Measurements from ENCODE around the gene PBX1.
"Not testable (repeated sequence)": the region's sequence is repeated elsewhere in the genome, so short reads cannot be mapped to it uniquely, and the experiment has no call there.

Gene PBX1

DNA sequence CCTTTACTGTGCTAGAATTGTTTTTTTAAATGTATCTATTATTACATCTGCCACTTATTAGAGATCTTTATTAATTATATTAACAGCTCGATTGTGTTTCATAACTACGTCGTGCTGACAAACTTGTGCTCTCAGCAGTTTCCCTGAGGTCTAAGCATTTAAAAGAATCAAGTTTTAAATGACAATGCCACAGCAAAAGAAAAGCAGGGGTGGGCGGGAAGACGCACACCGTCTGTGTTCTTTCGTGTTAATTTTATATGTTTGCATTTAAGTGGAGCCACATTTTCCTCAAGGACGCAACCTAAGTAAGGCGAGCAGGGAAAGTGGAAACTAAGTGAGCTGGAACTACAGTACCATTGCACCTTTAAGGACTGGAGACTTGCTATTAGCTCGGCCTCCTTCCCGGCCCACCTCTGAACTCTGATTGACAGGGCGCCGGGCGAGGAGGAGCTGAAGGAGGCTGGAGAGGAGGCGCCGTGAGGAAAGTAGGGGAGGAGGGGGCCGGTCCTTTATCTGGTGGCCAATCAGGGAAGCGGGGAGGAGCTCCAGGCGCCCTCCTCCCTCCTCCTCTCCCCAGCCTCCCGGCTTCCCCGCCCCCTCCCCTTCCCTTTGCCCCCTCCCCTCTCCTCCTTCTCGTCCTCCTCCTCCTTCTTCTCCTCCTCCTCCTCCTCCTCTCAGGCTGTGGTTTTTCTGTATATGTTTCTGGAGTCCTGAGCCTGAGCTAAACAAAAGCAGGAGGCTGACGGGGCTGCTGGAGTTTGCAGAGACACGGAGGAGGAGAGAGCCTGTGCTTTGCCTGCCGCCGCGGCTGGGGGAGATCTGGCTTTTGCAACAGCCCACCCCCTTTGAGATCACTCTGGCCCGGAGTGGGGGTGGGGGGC is at the start of gene PBX1:
TSS of gene PBX1 (plus strand) at position 724 of the 881 bp plus-strand sequence.
- DNase-seq (ENCODE audit: low spot score): peak; percentile 66

DNA sequence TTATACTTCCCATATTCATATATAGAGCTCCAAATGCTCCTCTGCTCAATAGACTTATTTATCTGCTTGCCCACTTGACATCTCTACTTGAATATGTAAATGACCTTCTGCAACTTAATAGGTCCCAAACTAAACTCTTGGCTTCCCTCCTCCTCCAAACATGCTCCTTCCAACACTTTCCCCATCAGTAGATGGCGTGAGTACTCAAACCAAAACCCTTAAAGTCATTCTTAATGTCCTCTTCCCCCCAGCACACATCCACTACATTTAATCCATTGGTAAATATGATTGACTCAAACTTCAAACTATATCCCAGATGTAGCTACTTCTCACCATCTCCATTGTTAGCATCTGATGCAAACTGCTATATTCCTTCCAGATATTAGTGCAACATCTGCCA is 48.5 kb upstream of the PBX1 start:
- no peak for DNase-seq (ENCODE audit: low spot score)

DNA sequence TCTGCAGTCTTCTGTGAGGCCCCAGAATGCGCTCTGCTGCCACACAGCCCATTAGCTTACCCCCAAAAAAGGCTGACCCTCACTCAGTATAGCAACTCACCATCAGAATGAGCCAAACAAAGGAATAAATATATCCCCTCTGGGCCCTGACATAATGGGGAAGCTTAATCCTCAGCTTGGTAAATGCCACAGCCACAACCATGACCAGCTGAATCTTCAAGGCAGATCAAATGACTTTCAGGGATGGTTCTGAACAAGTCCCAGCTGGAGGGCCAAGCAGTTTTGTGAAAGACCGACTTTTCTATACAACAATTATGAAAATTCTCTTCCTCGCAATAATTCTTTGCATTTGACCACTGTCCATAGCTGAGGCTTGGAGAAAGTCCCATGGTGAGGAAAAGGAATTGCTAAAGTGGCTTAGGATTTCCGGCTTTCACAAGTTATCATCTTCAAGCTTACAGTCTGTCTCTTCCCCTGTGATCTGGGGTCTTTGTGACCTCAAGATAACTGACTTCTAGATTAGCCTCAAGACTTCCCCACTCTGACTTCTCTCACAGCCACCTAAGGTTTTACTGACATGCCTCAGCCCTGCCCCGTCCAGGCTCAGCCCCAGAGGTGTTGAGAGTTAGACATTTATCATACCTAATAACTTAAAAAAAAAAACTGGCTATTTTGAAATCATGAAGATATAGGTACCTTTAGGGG is 47.8 kb upstream of the PBX1 start:
- DNase-seq (ENCODE audit: low spot score): no peak

DNA sequence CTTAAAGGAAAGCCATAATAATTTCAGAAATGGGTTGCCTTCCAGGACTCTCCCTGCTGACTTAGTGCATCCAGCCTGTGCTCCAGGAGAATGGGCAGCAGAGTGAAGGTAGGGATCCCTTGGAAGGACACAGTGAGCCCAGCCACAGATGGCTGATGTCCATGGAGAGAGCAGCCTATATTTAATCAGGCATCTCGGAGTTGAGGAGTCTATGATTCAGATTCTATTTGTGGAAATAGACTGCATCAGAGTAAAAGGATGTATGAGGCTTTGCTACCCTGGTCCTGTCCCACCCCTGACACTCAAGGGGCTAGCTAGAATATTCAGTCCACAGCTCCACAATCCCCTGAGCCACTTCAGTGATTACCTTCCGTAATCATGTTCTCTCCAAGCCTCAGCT is 43.8 kb upstream of the PBX1 start:
- DNase-seq (ENCODE audit: low spot score): no peak

DNA sequence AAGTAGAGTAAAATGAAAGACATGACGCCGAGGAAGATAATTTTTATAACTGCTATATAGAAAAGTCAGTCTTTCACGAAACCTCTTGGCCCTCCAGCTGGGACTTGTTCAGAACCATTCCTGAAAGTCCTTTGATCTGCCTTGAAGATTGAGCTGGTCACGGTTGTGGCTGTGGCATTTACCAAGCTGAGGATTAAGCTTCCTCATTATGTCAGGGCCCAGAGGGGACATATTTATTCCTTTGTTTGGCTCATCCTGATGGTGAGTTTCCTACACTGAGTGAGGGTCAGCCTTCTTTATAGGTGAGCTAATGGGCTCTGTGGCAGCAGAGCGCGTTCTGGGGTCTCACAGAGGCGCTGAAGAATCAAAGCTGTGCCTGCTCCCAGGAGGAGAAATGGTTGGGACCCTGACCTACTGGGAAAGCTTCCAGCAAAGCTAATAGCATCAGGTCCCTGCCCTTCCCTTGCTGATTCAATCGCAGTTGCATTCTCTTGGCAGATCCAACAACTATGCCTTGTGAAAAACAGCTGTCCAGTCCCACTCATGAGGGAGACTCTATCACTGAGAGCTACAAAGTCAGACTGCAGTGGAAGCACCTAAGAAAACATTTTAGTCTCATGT is 43.2 kb upstream of the PBX1 start:
- DNase-seq (ENCODE audit: low spot score): no peak

DNA sequence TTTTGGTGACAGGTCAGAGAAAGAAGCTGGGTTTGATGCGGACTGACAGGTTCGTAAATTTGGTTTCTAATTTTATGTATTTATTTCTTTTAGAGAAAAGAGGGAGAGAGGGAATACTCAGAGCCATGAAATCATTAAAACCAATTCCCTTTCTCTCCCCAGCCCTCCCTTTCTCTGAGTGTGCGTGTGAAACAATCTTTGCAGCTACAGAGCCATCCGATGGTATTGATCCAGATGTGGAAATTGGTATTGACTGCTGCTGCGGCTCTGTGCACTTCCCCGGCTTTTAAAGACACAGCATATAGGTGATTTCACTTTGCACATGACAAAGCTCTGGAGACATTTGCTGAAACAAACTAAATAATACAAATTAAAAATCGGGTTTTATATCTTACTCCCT is 42.4 kb upstream of the PBX1 start:
- no peak for DNase-seq (ENCODE audit: low spot score)

DNA sequence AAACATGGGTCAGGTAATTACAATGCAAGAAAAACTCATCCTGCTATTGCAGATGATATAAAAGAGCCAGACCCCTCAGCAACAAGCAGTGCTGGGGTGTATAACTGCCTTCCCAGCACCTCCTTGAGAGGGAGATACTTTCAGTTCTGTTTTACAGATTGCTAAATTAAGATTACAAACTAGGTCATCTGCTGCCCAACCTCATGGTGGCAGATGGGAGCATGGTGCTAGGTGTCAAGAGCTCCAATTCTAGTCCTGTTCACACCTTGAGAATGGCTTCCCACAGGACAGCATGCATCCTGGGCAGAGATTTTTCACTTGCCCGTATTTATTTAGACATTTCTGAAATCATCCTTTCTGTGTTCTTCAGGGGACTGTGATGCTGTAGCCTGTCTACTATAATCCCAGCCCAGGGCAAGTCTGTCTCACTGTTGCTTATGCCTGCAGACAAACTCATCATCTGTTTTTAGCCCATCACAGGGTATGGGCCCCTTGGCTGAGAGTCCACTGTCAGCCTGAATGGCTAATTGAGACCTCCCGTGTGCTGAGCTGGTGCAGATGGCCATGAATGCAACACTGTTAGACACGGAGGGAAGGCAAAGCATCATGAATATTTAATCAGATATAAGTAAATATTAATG is 40.2 kb upstream of the PBX1 start:
- DNase-seq (ENCODE audit: low spot score): no peak

DNA sequence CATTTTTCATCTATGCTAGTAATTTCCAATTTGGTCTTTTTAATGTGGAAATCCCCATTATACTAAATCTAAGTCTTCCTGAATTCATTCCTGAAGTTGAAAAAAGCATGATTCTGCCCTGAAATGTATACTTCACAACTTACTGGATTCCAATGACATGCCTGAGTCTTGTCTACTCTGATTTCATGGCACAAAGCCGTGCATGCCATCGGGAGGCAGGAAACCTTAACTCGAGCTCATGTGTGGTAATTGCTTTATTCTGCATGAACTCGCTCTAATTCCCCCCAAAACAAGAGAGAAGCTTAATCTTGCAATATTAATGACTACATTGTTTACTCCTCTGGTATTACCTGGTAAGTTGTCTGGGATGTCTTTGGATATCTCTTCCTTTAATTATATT is 39.6 kb upstream of the PBX1 start:
- no peak for DNase-seq (ENCODE audit: low spot score)

DNA sequence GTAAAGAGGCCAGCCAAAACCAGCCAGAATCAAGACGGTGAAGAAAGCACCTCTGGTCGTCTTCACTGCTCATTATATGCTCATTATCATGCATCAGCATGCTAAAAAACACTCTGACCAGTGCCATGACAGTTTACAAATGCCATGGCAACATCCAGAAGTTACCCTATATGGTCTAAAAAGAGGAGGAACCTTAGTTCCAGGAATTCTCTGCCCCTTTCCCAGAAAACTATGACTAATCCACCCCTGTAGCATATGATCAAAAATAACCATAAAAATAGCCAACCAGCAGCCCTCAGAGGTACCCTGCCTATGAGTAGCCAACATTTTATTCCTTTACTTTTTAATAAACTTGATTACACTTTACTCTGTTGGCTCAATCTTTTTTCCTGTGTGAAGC is 34.2 kb upstream of the PBX1 start:
- DNase-seq (ENCODE audit: low spot score): no peak

DNA sequence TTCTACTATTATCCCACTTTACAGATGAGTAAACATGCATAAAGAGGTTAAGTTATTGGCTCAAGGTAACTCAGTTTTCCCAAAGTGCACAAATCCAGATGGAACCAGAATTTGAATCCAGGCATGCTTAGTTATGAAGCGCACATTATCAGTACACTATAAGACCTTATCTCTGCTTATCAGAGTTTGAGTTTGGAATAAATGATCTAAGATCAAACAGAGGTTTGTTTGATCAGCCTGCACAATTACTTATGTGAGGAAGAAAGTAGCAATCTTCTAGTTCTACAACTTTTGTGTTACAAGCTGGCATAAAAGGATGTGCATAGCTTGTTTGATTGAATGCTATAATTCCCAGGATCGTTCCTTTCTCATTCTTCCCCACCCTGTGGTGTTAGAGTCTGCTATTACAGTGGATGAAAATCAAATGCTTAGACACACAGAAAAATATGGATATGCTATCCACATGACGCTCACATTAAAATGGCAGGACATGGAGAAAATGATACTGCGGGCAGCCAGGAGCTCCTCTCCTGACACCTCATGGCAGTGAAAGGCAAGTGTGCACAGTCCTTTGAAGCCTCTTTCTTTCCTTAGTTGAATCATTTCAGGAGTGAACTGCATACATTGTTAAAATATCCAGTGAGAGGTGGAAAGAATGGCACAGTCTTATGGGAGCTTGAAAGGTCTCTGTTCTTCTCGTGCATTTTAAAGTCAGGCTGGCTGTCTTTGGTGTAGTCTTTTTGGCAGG is 23.9 kb upstream of the PBX1 start:
- DNase-seq (ENCODE audit: low spot score): no peak

DNA sequence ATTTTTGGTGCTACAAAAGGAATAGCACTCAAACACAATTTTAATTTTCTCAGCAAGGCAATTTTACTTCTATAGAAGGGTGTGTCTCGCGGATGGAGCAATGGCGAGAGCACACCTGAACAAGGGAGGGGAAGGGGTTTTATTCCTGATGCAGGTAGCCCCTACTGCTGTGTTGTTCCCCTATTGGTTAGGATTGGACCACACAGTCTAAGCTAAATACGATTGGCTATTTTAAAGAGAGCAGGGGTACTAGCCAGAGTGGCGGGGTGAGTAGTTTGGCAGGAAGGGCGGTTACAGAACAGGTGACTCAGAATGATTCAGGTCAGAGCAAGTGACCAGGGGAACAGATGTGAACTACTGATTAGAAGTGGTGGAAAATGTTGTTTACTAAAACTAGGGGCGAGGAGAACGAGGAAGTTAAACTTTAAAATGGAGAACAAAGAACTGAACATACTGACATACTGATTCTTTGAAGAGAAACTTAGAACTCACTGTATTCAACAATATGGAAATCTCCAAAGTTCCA is 6.5 kb upstream of the PBX1 start:
- not testable (repeated sequence) for DNase-seq (ENCODE audit: low spot score)

DNA sequence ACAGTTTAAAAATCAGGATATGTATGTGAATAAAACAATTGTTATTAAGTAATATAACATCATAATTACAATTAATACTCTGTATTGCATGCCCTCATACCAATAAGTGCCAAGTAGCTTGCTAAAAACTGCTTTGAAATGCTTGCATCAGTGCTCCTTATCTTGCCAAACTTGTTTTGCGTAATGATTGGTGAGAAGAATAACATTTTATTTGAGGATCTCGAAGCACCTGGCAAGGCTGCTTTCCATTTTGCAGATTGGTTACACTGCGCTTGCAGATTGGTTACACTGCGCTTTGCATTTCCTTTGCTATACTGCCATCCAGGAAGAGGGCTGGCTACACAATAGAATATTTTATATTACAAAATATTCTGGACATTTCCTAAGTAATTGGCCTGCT is 1.7 kb upstream of the PBX1 start:
- no peak for DNase-seq (ENCODE audit: low spot score)

DNA sequence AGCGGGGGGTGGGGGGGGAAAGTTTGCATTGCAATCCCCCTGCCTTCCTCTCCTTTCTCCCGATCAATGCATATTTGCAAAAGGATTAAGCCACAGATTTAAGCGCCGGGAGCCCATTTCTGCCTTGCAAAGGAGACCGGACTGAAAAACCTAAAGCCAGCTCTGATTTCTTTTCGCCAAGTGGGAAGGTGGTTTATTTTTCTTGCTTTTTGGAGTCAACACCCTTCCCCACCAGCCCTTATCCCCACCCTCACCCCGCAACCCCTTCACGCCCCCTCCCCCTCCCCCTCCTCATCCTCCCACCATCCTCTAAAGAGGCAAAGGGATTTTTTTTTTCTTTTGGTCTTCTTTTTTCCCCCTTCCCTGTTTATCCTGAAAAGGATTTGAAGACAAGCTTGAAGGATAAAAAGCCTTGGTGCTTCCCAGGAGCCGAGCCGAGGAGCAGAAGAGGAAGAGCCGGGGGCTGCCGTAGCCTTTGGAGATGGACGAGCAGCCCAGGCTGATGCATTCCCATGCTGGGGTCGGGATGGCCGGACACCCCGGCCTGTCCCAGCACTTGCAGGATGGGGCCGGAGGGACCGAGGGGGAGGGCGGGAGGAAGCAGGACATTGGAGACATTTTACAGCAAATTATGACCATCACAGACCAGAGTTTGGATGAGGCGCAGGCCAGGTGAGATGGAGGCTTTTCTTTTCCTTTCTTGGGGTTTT is 513 bp downstream of the PBX1 start:
- no peak for DNase-seq (ENCODE audit: low spot score)

DNA sequence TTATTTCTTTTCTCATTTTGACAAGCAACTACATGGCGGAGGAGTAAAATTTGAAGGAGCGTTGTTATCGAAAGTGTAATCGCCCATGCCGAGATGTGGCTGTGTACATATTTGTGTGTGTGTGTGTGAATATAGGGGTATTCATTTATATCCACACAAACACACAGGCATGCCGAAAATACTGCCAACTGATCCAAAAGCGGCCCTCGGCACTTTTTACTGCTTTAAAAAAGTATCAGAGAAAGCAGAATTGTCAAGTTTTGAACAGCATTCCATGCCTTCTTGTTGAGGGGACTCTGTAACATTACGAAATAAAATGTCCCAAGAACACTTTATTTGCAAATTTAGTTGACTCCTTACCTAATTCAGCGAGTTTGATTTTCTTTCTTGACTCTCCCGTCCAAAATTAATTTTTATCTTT is 1.1 kb downstream of the PBX1 start:
- no peak for DNase-seq (ENCODE audit: low spot score)

DNA sequence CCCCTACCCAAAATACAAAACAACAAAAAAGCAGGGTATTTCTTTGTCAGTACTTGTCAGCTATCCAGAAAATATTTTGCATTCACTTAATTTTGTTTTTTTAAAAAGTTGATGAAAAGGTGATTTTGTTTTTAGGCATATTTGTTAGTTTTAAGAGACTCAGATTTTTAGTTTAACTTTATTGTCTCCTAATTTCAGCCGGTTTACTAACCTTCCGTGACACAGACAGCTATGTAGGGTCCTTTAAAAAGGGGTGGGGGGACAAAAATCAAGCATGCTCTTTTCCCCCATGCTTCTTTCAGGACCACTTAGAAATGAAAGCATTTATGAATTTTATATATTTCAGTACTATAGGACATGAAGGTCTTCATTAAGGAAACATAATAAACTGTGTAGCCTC is 1.6 kb downstream of the PBX1 start:
- DNase-seq (ENCODE audit: low spot score): no peak

DNA sequence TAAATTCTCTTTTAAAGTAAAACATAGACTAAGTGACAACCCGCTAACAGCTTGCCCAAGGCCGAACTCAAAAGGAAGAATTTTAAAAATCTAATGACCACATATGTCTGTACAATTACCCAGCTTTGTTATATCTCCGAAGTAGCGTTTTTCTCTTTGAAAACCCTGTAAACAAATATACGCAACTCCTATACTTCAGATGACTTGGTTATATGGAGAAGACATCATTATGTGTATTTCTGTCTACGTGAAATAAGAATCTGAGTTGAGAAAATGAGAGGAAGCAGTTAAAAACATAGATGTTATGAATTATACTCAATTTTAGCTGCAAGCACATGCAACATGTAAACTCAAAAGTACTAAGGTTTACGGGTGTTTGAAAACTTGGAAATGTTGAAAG is 2.0 kb downstream of the PBX1 start:
- no peak for DNase-seq (ENCODE audit: low spot score)

DNA sequence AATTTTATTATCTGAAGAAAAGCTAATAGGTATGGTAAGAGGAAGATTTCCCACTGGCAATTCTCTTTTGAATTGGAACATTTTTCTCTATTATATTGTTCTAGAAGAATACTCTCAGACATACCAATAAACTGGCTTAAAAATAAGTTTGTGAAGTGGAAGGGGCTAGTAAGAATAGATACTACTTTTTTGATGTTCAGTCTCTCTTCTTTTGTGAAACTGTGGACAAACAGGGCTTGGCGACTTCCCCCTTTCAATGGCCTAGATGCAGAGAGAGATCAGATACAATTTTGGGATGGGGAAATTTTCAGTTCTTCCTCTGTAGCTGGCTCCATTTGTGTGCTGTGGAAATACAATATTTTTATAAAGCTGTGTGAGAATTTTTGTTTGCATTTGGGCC is 2.5 kb downstream of the PBX1 start:
- no peak for DNase-seq (ENCODE audit: low spot score)

DNA sequence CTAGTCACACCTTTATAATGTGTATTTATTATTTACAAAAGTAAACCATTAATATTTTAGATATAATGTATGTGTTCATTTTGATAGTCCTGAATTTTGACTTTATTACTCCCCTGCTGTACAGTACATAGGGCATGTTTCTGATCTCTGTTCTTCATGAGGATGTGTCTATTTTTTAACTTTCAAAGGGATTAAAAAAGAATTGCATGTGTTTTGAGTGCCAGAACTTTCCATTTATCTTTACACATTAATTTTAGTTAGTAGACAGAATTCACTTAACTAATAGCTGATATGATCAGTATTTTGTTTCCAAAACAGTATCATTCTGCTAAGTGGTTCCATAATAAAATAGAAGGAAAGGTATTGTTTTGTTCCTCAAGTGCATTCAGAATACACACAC is 3.1 kb downstream of the PBX1 start:
- no peak for DNase-seq (ENCODE audit: low spot score)

DNA sequence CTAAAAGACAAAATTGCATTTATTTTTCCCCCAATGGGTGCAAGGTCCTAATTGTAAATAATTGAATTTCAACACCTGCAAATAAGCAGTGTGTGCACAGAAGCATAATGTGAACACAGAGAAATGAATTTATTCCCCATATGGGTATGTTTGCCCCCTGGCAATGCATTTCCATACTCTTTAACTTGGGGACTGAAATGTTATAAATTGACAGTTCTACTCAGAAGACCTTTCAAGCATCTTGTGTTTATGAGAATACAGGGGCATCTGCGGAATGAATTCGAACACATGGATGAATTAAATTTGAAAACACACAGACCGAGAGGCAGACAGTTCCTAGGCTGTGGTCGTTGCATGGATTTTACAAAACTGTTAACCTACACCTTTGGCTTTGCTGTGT is 3.5 kb downstream of the PBX1 start:
- DNase-seq (ENCODE audit: low spot score): no peak

DNA sequence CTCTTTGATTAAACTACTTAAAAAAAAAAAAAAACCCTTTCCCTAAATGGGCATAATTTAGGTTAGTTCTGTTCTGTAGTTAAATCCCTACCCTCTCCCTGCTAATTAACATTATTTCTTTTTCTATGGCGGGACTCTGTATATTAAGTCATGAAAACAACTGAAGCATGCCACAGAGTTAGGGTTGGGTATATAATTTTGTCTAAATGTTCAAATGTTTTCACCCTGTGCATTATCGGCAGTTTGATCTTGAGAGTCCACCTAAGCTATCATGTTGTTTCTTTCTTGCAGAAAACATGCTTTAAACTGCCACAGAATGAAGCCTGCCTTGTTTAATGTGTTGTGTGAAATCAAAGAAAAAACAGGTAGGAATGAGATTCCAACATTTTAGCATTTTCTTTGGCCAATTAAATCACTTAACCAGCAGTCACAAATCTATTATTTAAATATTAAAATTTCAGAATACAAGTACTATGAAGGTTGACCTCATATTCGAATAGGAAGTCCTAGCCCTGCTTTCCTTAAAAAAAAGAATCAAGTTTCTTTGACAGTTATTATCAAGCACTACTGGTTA is 4.0 kb downstream of the PBX1 start:
- DNase-seq (ENCODE audit: low spot score): no peak

All from CD4-positive, alpha-beta T cell treated with Interleukin-2 at 100 ng/mL for 4 hours (primary cell).